AG20443 (cell line): ENCODE measurements around the gene FRRS1L.

ENCODE experiments used
- DNase-seq: peaks from one replicate; pipeline ENCODE4 v3.0.0; 2012; ENCODE audit warnings: low spot score, mixed read lengths

Gene FRRS1L

DNA sequence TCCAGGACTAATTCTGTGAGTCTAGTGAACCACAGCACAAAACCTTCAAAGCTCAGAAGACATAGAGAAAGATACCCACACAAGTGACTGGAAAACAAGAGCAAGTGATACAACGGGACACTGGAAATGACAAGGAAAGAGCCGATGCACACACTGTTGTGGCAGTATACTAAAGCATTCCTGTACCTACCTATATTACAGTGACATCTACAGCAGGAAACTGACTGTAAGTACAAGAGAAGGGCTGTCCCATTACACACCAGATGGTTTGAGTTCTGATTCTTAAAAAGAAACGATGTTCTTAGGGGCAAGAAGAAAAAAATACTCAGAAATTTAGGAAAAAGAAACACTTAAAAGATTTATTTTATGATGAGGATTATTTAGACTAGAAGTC, 65.8 kb downstream of the FRRS1L start:
- no peak for DNase-seq

GRCh38 chr9:109100543-109101201, 66.4 kb downstream of the FRRS1L start:
- DNase-seq = no peak

DNA sequence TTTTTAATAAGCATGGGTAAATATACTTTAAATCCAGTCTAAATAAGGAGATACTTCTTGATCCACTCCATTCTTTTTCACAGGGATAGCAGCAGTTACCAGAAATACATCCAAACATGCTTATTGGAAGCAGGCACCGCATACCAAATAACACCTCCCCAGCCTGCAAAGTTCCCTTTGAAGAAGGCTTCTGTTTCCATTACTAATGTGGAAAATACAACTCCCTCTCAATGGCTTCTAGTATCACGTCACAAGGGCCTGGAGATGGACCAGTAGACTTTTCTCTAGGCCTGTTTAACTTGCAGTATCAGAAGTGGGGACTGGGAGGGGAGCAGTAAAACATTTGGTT, 68.1 kb downstream of the FRRS1L start:
- peak; percentile 11 for DNase-seq

- DNase-seq = peak; percentile 57
Measured at GRCh38 chr9:109098171-109098959, 68.7 kb downstream of the FRRS1L start.

GRCh38 chr9:109097146-109097545, 69.9 kb downstream of the FRRS1L start:
- no peak for DNase-seq

DNA sequence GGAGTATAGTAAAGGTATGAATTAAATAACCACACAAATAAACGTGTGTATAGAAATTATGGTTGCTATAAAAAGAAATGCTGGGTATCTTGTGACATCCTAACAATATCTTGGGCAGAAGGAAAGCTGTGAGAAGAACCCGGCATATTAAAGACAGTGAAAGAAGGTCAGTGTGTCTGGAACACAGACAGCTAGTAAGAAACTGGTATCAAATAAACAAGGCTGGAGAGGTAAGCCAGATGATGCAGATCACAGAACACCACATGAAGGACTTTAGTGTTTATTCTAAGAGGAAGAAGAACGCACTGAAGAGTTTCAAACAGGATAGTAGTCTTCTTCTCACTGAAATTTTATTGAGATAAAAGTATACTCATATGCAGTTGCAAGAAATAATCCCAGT, 71.7 kb downstream of the FRRS1L start:
- DNase-seq = no peak

- DNase-seq = no peak
Measured at GRCh38 chr9:109094268-109094667, 72.8 kb downstream of the FRRS1L start.

DNA sequence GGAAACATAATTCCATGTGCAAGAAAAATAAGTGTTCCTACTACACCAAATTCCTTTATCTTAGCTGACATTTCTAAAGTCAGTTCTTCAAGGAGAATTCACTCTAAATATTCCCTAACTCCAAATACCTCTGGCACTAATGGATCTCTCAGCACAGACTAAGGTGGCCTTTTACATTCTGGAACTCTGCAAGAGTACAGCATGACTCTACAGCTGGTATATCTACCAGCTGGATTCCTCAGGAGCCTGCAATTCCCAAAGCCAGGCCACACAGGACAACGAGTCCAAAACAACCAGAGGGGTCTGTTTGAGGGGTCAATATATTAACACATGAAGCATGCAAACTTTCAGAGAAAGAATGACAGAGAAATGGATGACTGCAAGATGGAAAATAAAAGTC, 74.5 kb downstream of the FRRS1L start:
- no peak for DNase-seq

DNA sequence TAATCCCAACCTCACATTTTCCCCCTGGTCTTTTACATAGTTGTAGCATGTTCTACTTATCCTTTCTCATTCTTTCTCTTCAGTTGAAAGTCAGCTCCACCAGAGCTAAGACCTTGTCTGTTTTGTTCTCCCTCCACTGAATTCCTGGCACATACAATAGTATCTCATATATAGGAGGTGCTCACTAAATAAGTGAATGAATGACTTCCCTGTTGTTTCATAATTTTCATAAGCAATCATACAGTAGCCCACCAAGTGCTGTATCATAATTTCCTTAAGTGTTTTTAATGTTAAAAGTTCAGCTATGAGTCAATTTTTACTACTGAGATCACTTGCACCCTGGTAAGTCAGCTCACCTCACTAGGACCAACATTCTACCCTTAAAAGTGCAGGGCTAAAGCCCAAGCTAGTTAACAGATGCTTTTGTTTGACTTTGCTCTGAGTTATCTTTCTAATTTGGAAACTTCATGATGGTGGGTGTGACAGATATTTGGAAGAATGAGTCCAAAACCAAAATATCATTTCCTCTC, 74.9 kb downstream of the FRRS1L start:
- no peak for DNase-seq

- no peak for DNase-seq
Measured at GRCh38 chr9:109088221-109088620, 78.8 kb downstream of the FRRS1L start.

DNA sequence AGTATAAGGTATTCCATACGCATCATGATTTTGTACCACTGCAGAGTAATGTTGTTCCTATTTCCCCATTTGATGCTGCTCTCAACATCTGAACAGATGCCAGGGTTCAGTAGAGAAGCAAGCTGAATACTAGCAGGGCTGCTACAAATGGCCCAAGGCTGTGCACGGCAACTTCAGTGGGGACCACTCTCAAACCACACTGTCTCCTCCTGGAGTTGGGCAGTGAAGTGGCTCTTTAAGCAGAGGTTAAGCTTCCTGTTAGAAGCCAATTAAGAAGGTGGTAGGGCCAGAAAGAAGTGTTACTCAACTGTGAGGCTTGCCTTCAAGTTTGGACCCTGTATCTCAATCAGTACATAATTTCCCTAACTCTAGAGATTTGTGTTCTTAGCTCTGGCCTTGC, 79.3 kb downstream of the FRRS1L start:
- no peak for DNase-seq

- DNase-seq = no peak
Measured at GRCh38 chr9:109086221-109086620, 80.8 kb downstream of the FRRS1L start.

GRCh38 chr9:109085510-109085909, 81.5 kb downstream of the FRRS1L start:
- no peak for DNase-seq

GRCh38 chr9:109083813-109084405, 83.1 kb downstream of the FRRS1L start:
- DNase-seq = no peak

GRCh38 chr9:109083141-109083540, 83.9 kb downstream of the FRRS1L start:
- no peak for DNase-seq

DNA sequence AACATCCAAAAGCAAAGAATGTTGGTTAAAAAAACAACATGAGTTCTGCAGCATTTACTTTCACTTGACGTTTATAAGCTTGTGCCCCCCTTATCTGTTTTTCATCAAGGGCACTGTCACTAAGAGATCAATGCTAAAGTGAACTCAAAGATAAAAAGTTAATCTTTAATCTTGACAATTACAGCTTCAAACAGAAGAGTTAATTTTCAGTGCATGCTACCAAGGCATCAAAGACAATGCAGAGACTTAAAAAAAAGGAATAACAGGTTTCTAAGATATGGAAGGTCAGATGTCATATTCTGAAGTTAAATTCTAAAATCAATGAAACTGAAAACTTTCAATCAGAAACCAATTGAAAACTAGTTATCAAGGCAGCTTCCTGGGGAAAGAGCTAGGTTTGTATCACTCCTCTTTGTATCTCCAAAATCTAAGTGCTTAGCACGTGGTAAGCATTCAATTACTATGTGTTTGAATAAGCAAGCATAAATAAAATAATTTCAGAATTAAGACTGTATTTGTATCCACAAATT, 84.9 kb downstream of the FRRS1L start:
- DNase-seq = no peak
